ENCODE results near the gene EPS8.

DNA sequence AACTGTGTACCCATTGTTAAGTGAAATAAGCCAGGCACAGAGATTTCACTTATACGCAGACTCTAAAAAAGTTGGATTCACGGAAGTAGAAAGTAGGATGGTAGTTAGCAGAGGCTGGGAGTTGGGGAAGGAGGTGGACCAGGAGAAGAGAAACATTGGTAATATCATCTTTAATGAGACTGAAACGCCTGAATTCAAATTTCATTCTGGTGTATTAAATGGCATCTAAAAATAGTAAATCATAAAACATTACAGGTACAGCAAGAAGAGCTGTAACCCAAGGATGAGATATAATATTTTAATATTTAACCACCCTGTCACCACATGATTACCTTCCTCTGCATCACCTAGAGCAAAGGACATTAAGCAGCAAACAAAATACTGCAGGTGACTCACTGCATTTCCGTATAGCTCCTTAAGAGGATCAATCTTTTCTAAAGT lies 99.4 kb downstream of the EPS8 start:
- TF ChIP-seq CTCF (IDR thresholded peaks at IDR 0.05; ENCODE audit: borderline replicate concordance, extremely low read depth, low read length, poor library complexity, severe bottlenecking) = no peak
- TF ChIP-seq EZH2 (IDR thresholded peaks at IDR 0.05; ENCODE audit: borderline replicate concordance, low read depth, low read length, severe bottlenecking) = no peak

Data from DND-41 (cell line).